ENCODE data around the gene TIGAR.

TIGAR gene

GRCh38 chr12:4308334-4308950 is 12.6 kb upstream of the TIGAR start:
- DNase-seq: no peak

GRCh38 chr12:4311776-4312175 is 9.2 kb upstream of the TIGAR start:
- no peak for DNase-seq

GRCh38 chr12:4312251-4312650 is 8.8 kb upstream of the TIGAR start:
- no peak for DNase-seq

- DNase-seq: no peak
Measured at GRCh38 chr12:4320497-4320852, 538 bp upstream of the TIGAR start.

- DNase-seq: peak; percentile 51
Measured at GRCh38 chr12:4322726-4323125, 1.7 kb downstream of the TIGAR start.

GRCh38 chr12:4323396-4323795 is 2.4 kb downstream of the TIGAR start:
- DNase-seq: peak; percentile 61

GRCh38 chr12:4324366-4324765 is 3.4 kb downstream of the TIGAR start:
- DNase-seq: no peak

GRCh38 chr12:4325966-4326365 is 5.0 kb downstream of the TIGAR start:
- DNase-seq: no peak

GRCh38 chr12:4327293-4327692 is 6.3 kb downstream of the TIGAR start:
- no peak for DNase-seq

GRCh38 chr12:4330203-4330602 is 9.2 kb downstream of the TIGAR start:
- DNase-seq: no peak

GRCh38 chr12:4331221-4331620 is 10.2 kb downstream of the TIGAR start:
- no peak for DNase-seq

- no peak for DNase-seq
Measured at GRCh38 chr12:4331842-4332241, 10.8 kb downstream of the TIGAR start.

- DNase-seq: no peak
Measured at GRCh38 chr12:4346931-4347330, 25.9 kb downstream of the TIGAR start.

GRCh38 chr12:4353785-4354208 is 32.8 kb downstream of the TIGAR start:
- DNase-seq: no peak

- DNase-seq: no peak
Measured at GRCh38 chr12:4355156-4356040, 34.4 kb downstream of the TIGAR start.

GRCh38 chr12:4356041-4356327 is 35.0 kb downstream of the TIGAR start:
- DNase-seq: peak; percentile 23

GRCh38 chr12:4366090-4366489 is 45.1 kb downstream of the TIGAR start:
- no peak for DNase-seq

- DNase-seq: no peak
Measured at GRCh38 chr12:4369548-4369947, 48.5 kb downstream of the TIGAR start.

GRCh38 chr12:4370265-4370664 is 49.3 kb downstream of the TIGAR start:
- DNase-seq: no peak

- DNase-seq: no peak
Measured at GRCh38 chr12:4372653-4373052, 51.6 kb downstream of the TIGAR start.

GRCh38 chr12:4375449-4375848 is 54.4 kb downstream of the TIGAR start:
- no peak for DNase-seq

- DNase-seq: no peak
Measured at GRCh38 chr12:4378772-4379171, 57.8 kb downstream of the TIGAR start.

GRCh38 chr12:4379405-4379804 is 58.4 kb downstream of the TIGAR start, which contains the start of gene FGF23:
Gene FGF23 (minus strand): TSS chr12:4379712. CDS start chr12:4379582, 130 bp downstream.
- no peak for DNase-seq

GRCh38 chr12:4380332-4380731 is 59.3 kb downstream of the TIGAR start:
- DNase-seq: no peak

Data from suppressor macrophage treated with lipopolysaccharide for 4 hours (primary cell).